ENCODE results near the gene EXOC4.
"Not testable (repeated sequence)": the region's sequence is repeated elsewhere in the genome, so short reads cannot be mapped to it uniquely, and the experiment has no call there.

EXOC4 gene

DNA sequence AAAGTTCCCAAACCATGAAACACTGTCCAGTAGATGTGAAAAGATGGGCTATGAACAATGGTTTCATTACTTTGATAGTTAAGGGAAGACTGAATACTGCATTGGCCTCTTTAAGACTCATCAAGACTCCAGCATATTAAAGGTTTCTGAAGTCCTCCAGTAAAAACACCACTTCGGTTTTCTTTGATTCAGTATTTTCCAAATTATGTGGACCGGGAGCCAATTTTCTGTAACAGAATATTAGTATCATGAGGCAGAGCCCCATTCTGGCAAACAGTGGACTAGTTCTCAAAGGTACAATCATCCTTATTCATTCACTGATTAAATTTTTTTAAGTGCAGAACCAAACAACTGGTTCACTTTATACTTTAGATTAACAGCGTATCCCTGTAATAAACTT is 633.2 kb downstream of the EXOC4 start:
- H3K36me3 ChIP-seq (ENCODE audit: control insufficient read depth, insufficient read depth, low read length) = no peaks in the 10 kb centered on the region
- H3K27ac ChIP-seq (ENCODE audit: insufficient read depth, low read depth, low read length, poor library complexity, severe bottlenecking) = no peak overlapping the region
- H3K4me3 ChIP-seq (ENCODE audit: insufficient read depth, low read depth, low read length) = no peak overlapping the region
- 92% methylated on average over 3 of the region's 3 CpGs for WGBS, 2 experiments
- no peaks in the 10 kb centered on the region for H3K4me1 ChIP-seq (ENCODE audit: control insufficient read depth, insufficient read depth, low read length)
- no peaks in the 10 kb centered on the region for H3K9me3 ChIP-seq (ENCODE audit: control insufficient read depth, low read length)
- H3K27me3 ChIP-seq (ENCODE audit: control insufficient read depth, insufficient read depth, low read length, poor library complexity, severe bottlenecking) = no peaks in the 10 kb centered on the region

GRCh38 chr7:133886797-133887196 is 633.9 kb downstream of the EXOC4 start:
- Histone ChIP-seq H3K4me1 (ENCODE audit: control insufficient read depth, insufficient read depth, low read length) (no peaks in the 10 kb centered on the region), H3K9me3 (ENCODE audit: control insufficient read depth, low read length) (no peaks in the 10 kb centered on the region), H3K4me3 (ENCODE audit: insufficient read depth, low read depth, low read length) (no peak overlapping the region), H3K27ac (ENCODE audit: insufficient read depth, low read depth, low read length, poor library complexity, severe bottlenecking) (no peak overlapping the region), H3K36me3 (ENCODE audit: control insufficient read depth, insufficient read depth, low read length) (no peaks in the 10 kb centered on the region), H3K27me3 (ENCODE audit: control insufficient read depth, insufficient read depth, low read length, poor library complexity, severe bottlenecking) (no peaks in the 10 kb centered on the region)
- WGBS, 2 experiments = 95 to 98% methylated on average over 2 of the region's 2 CpGs

DNA sequence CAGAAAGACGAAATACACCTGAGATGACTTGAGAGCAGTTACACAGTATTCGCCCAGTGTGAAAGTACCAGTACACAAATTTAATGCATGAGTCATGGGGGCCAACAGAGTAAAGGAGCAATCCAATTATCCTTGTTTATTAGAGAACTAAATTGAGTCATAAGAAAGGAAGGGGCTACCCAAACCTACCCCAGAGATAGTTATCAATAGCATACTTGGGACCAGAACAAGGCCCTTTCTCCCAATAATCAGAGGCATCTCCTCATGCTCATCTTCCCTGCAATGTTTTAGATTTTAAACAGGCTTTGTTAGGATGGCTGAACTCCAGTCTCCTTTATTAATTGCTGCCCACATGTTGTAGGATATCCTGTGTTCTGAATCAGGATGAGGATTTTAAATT is 634.6 kb downstream of the EXOC4 start:
- WGBS, 2 experiments = 91 to 92% methylated on average over 2 of the region's 2 CpGs
- Histone ChIP-seq H3K4me3 (ENCODE audit: insufficient read depth, low read depth, low read length) (no peak overlapping the region), H3K4me1 (ENCODE audit: control insufficient read depth, insufficient read depth, low read length) (no peaks in the 10 kb centered on the region), H3K36me3 (ENCODE audit: control insufficient read depth, insufficient read depth, low read length) (no peaks in the 10 kb centered on the region), H3K27ac (ENCODE audit: insufficient read depth, low read depth, low read length, poor library complexity, severe bottlenecking) (no peak overlapping the region), H3K27me3 (ENCODE audit: control insufficient read depth, insufficient read depth, low read length, poor library complexity, severe bottlenecking) (no peaks in the 10 kb centered on the region), H3K9me3 (ENCODE audit: control insufficient read depth, low read length) (no peaks in the 10 kb centered on the region)

- Histone ChIP-seq H3K9me3 (ENCODE audit: control insufficient read depth, low read length) (no peaks in the 10 kb centered on the region), H3K27ac (ENCODE audit: insufficient read depth, low read depth, low read length, poor library complexity, severe bottlenecking) (no peak overlapping the region), H3K4me3 (ENCODE audit: insufficient read depth, low read depth, low read length) (no peak overlapping the region), H3K4me1 (ENCODE audit: control insufficient read depth, insufficient read depth, low read length) (no peaks in the 10 kb centered on the region), H3K27me3 (ENCODE audit: control insufficient read depth, insufficient read depth, low read length, poor library complexity, severe bottlenecking) (no peaks in the 10 kb centered on the region), H3K36me3 (ENCODE audit: control insufficient read depth, insufficient read depth, low read length) (no peaks in the 10 kb centered on the region)
- 78 to 85% methylated on average over 5 to 7 of the region's 7 CpGs for WGBS, 2 experiments
Measured at GRCh38 chr7:133888061-133888930, 635.4 kb downstream of the EXOC4 start.

GRCh38 chr7:133904776-133905175 is 651.9 kb downstream of the EXOC4 start:
- Histone ChIP-seq H3K27me3 (ENCODE audit: control insufficient read depth, insufficient read depth, low read length, poor library complexity, severe bottlenecking) (no peaks in the 10 kb centered on the region), H3K27ac (ENCODE audit: insufficient read depth, low read depth, low read length, poor library complexity, severe bottlenecking) (no peak overlapping the region), H3K4me1 (ENCODE audit: control insufficient read depth, insufficient read depth, low read length) (no peaks in the 10 kb centered on the region), H3K9me3 (ENCODE audit: control insufficient read depth, low read length) (no peaks in the 10 kb centered on the region), H3K4me3 (ENCODE audit: insufficient read depth, low read depth, low read length) (no peak overlapping the region), H3K36me3 (ENCODE audit: control insufficient read depth, insufficient read depth, low read length) (no peaks in the 10 kb centered on the region)
- 74 to 76% methylated on average over 3 to 4 of the region's 4 CpGs for WGBS, 2 experiments

DNA sequence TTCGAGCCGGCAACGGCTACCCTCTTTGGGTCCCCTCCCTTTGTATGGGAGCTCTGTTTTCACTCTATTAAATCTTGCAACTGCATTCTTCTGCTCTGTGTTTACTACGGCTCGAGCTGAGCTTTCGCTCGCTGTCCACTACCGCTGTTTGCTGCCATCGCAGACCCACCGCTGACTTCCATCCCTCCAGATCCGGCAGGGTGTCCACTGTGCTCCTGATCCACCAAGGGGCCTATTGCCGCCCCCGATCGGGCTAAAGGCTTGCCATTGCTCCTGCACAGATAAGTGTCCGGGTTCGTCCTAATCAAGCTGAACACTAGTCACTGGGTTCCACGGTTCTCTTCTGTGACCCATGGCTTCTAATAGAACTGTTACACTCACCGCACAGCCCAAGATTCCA is 653.7 kb downstream of the EXOC4 start:
- H3K9me3 ChIP-seq (ENCODE audit: control insufficient read depth, low read length); H3K4me1 ChIP-seq (ENCODE audit: control insufficient read depth, insufficient read depth, low read length); H3K27me3 ChIP-seq (ENCODE audit: control insufficient read depth, insufficient read depth, low read length, poor library complexity, severe bottlenecking); H3K27ac ChIP-seq (ENCODE audit: insufficient read depth, low read depth, low read length, poor library complexity, severe bottlenecking); H3K36me3 ChIP-seq (ENCODE audit: control insufficient read depth, insufficient read depth, low read length); H3K4me3 ChIP-seq (ENCODE audit: insufficient read depth, low read depth, low read length): not testable (repeated sequence)
- 87 to 93% methylated on average over 18 of the region's 18 CpGs for WGBS, 2 experiments

DNA sequence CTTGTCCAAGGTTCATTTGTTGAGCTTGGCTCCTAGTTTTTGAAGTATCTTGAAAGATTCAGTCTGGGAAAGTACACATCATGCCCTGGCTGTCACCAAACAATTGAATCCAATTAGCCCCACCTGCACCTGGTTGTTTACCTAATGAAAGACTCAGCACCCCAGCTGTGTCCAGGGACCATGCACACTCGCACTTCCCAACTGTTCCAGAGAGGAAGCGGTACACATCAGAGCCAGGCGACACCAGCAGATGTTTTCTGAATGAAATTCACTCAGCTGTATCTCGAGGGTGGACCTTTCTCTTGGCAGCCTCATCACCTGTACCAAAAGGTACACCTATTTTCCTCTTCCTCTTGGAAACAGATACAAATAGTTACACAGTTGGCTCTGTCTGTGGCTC is 657.9 kb downstream of the EXOC4 start:
- Histone ChIP-seq H3K27me3 (ENCODE audit: control insufficient read depth, insufficient read depth, low read length, poor library complexity, severe bottlenecking) (no peaks in the 10 kb centered on the region), H3K9me3 (ENCODE audit: control insufficient read depth, low read length) (no peaks in the 10 kb centered on the region), H3K27ac (ENCODE audit: insufficient read depth, low read depth, low read length, poor library complexity, severe bottlenecking) (no peak overlapping the region), H3K36me3 (ENCODE audit: control insufficient read depth, insufficient read depth, low read length) (no peaks in the 10 kb centered on the region), H3K4me1 (ENCODE audit: control insufficient read depth, insufficient read depth, low read length) (no peaks in the 10 kb centered on the region), H3K4me3 (ENCODE audit: insufficient read depth, low read depth, low read length) (no peak overlapping the region)
- 91 to 94% methylated on average over 4 of the region's 4 CpGs for WGBS, 2 experiments

GRCh38 chr7:133911724-133912123 is 658.8 kb downstream of the EXOC4 start:
- 98 to 100% methylated on average over 2 of the region's 2 CpGs for WGBS, 2 experiments
- Histone ChIP-seq H3K4me3 (ENCODE audit: insufficient read depth, low read depth, low read length) (no peak overlapping the region), H3K27me3 (ENCODE audit: control insufficient read depth, insufficient read depth, low read length, poor library complexity, severe bottlenecking) (no peaks in the 10 kb centered on the region), H3K36me3 (ENCODE audit: control insufficient read depth, insufficient read depth, low read length) (no peaks in the 10 kb centered on the region), H3K27ac (ENCODE audit: insufficient read depth, low read depth, low read length, poor library complexity, severe bottlenecking) (no peak overlapping the region), H3K9me3 (ENCODE audit: control insufficient read depth, low read length) (no peaks in the 10 kb centered on the region), H3K4me1 (ENCODE audit: control insufficient read depth, insufficient read depth, low read length) (no peaks in the 10 kb centered on the region)

- WGBS, 2 experiments = 96 to 97% methylated on average over 2 of the region's 2 CpGs
- H3K27me3 ChIP-seq (ENCODE audit: control insufficient read depth, insufficient read depth, low read length, poor library complexity, severe bottlenecking) = no peaks in the 10 kb centered on the region
- H3K36me3 ChIP-seq (ENCODE audit: control insufficient read depth, insufficient read depth, low read length) = no peaks in the 10 kb centered on the region
- no peak overlapping the region for H3K27ac ChIP-seq (ENCODE audit: insufficient read depth, low read depth, low read length, poor library complexity, severe bottlenecking)
- no peak overlapping the region for H3K4me3 ChIP-seq (ENCODE audit: insufficient read depth, low read depth, low read length)
- H3K9me3 ChIP-seq (ENCODE audit: control insufficient read depth, low read length) = no peaks in the 10 kb centered on the region
- no peaks in the 10 kb centered on the region for H3K4me1 ChIP-seq (ENCODE audit: control insufficient read depth, insufficient read depth, low read length)
Measured at GRCh38 chr7:133912916-133913697, 660.2 kb downstream of the EXOC4 start.

- WGBS, 2 experiments = 97 to 98% methylated on average over 3 of the region's 3 CpGs
- Histone ChIP-seq H3K36me3 (ENCODE audit: control insufficient read depth, insufficient read depth, low read length) (no peaks in the 10 kb centered on the region), H3K4me1 (ENCODE audit: control insufficient read depth, insufficient read depth, low read length) (no peaks in the 10 kb centered on the region), H3K4me3 (ENCODE audit: insufficient read depth, low read depth, low read length) (no peak overlapping the region), H3K27ac (ENCODE audit: insufficient read depth, low read depth, low read length, poor library complexity, severe bottlenecking) (no peak overlapping the region), H3K9me3 (ENCODE audit: control insufficient read depth, low read length) (no peaks in the 10 kb centered on the region), H3K27me3 (ENCODE audit: control insufficient read depth, insufficient read depth, low read length, poor library complexity, severe bottlenecking) (no peaks in the 10 kb centered on the region)
Measured at GRCh38 chr7:133916621-133917020, 663.7 kb downstream of the EXOC4 start.
